ENCODE data around the gene MEGF10.

Gene MEGF10

GRCh38 chr5:127411381-127411780 is 120.8 kb downstream of the MEGF10 start:
- no peak for DNase-seq (ENCODE audit: low spot score)

GRCh38 chr5:127412698-127413097 is 122.1 kb downstream of the MEGF10 start:
- no peak for DNase-seq (ENCODE audit: low spot score)

- no peak for DNase-seq (ENCODE audit: low spot score)
These were observed 124.4 kb downstream of the MEGF10 start for GRCh38 chr5:127415034-127415433.

- DNase-seq (ENCODE audit: low spot score): no peak
These were observed 126.3 kb downstream of the MEGF10 start for GRCh38 chr5:127416906-127417305.

GRCh38 chr5:127417528-127417927 is 126.9 kb downstream of the MEGF10 start:
- DNase-seq (ENCODE audit: low spot score): no peak

GRCh38 chr5:127418367-127418766 is 127.8 kb downstream of the MEGF10 start:
- DNase-seq (ENCODE audit: low spot score): no peak

GRCh38 chr5:127418974-127419682 is 128.5 kb downstream of the MEGF10 start:
- no peak for DNase-seq (ENCODE audit: low spot score)

- no peak for DNase-seq (ENCODE audit: low spot score)
These were observed 129.2 kb downstream of the MEGF10 start for GRCh38 chr5:127419683-127420257.

- DNase-seq (ENCODE audit: low spot score): no peak
These were observed 130.2 kb downstream of the MEGF10 start for GRCh38 chr5:127420758-127421157.

GRCh38 chr5:127421471-127421870 is 130.9 kb downstream of the MEGF10 start:
- DNase-seq (ENCODE audit: low spot score): no peak

- no peak for DNase-seq (ENCODE audit: low spot score)
These were observed 132.7 kb downstream of the MEGF10 start for GRCh38 chr5:127423173-127423798.

GRCh38 chr5:127425037-127425436 is 134.4 kb downstream of the MEGF10 start:
- no peak for DNase-seq (ENCODE audit: low spot score)

GRCh38 chr5:127425868-127426267 is 135.3 kb downstream of the MEGF10 start:
- no peak for DNase-seq (ENCODE audit: low spot score)

- no peak for DNase-seq (ENCODE audit: low spot score)
These were observed 136.1 kb downstream of the MEGF10 start for GRCh38 chr5:127426661-127427060.

GRCh38 chr5:127428276-127428675 is 137.7 kb downstream of the MEGF10 start:
- DNase-seq (ENCODE audit: low spot score): no peak

- DNase-seq (ENCODE audit: low spot score): no peak
These were observed 138.2 kb downstream of the MEGF10 start for GRCh38 chr5:127428748-127429147.

- no peak for DNase-seq (ENCODE audit: low spot score)
These were observed 139.3 kb downstream of the MEGF10 start for GRCh38 chr5:127429928-127430327.

GRCh38 chr5:127430627-127431026 is 140.0 kb downstream of the MEGF10 start:
- no peak for DNase-seq (ENCODE audit: low spot score)

GRCh38 chr5:127431977-127432585 is 141.5 kb downstream of the MEGF10 start:
- no peak for DNase-seq (ENCODE audit: low spot score)

- no peak for DNase-seq (ENCODE audit: low spot score)
These were observed 142.9 kb downstream of the MEGF10 start for GRCh38 chr5:127433526-127433925.

GRCh38 chr5:127434588-127434987 is 144.0 kb downstream of the MEGF10 start:
- DNase-seq (ENCODE audit: low spot score): no peak

- no peak for DNase-seq (ENCODE audit: low spot score)
These were observed 145.2 kb downstream of the MEGF10 start for GRCh38 chr5:127435821-127436220.

GRCh38 chr5:127439644-127440043 is 149.0 kb downstream of the MEGF10 start:
- DNase-seq (ENCODE audit: low spot score): no peak
